Activated CD8-positive, alpha-beta memory T cell treated with anti-CD3 and anti-CD28 coated beads for 24 hours (primary cell): ENCODE measurements around the gene PTGR1.

Experiments
- DNase-seq: peaks from one replicate; pipeline ENCODE4 v3.0.0-alpha.2; 2020

PTGR1 gene

GRCh38 chr9:111531716-111532115, 67.7 kb downstream of the PTGR1 start:
- DNase-seq = no peak

- no peak for DNase-seq
Measured at GRCh38 chr9:111529787-111530186, 69.7 kb downstream of the PTGR1 start.

- no peak for DNase-seq
Measured at GRCh38 chr9:111527347-111527746, 72.1 kb downstream of the PTGR1 start.

- peak; percentile 87 for DNase-seq
Measured at GRCh38 chr9:111525056-111525977, 74.1 kb downstream of the PTGR1 start, which contains the start of gene ZNF483. Gene ZNF483, plus strand, starts transcription at chr9:111525179. Its CDS starts 2,217 bp downstream, at chr9:111527396.

GRCh38 chr9:111524731-111525055, 74.8 kb downstream of the PTGR1 start:
- no peak for DNase-seq

GRCh38 chr9:111516061-111516465, 83.4 kb downstream of the PTGR1 start:
- no peak for DNase-seq

GRCh38 chr9:111514967-111515366, 84.5 kb downstream of the PTGR1 start:
- DNase-seq = no peak
